Fibroblast of lung (primary cell): ENCODE measurements around the gene XRN2. TPM values are rescaled to one million over a fixed set of nuclear protein-coding genes. Genes with fewer than 3 reads are reported as not detected.

Source experiments
- DNase-seq, 2 donors: peaks; one replicate each; pipeline versions ENCODE4 v3.0.0 to v3.0.0-alpha.2; 2010; ENCODE audit warnings: low read depth in 2 of 2
- H2AFZ ChIP-seq: 2 replicates; pipeline ENCODE4 v1.5.1; 2012; ENCODE audit warnings: low read length, control low read depth, inconsistent platforms
- H3K27ac ChIP-seq: 2 replicates; pipeline ENCODE4 v1.5.1; 2011; ENCODE audit warnings: low read length, control low read depth; ENCODE audit not compliant: insufficient read depth
- H3K27me3 ChIP-seq: 2 replicates; pipeline ENCODE4 v1.5.1; 2011; ENCODE audit warnings: mild to moderate bottlenecking, low read length; ENCODE audit not compliant: control insufficient read depth, insufficient read depth
- H3K36me3 ChIP-seq: 2 replicates; pipeline ENCODE4 v1.5.1; 2011; ENCODE audit warnings: low read length; ENCODE audit not compliant: control insufficient read depth, insufficient read depth
- H3K4me1 ChIP-seq: 2 replicates; pipeline ENCODE4 v1.5.1; 2011; ENCODE audit warnings: low read length; ENCODE audit not compliant: control insufficient read depth, insufficient read depth; ENCODE audit errors: extremely low read depth
- H3K4me2 ChIP-seq: 2 replicates; pipeline ENCODE4 v1.5.1; 2011; ENCODE audit warnings: low read length, control low read depth; ENCODE audit not compliant: insufficient read depth; ENCODE audit errors: extremely low read depth
- H3K4me3 ChIP-seq, 4 experiments: fragments of 200-600 bp in 1 of 4; sonication (generic) in 1 of 4; replicated peaks in 1 of 4; 2 replicates each; pipeline ENCODE4 v1.5.1; 2011 to 2016; ENCODE audit warnings: low read length in 4 of 4, low read depth in 3 of 4, mild to moderate bottlenecking in 3 of 4, control low read depth in 2 of 4, inconsistent platforms in 1 of 4, mixed read lengths in 1 of 4; ENCODE audit not compliant: insufficient read depth in 1 of 4; ENCODE audit errors: control extremely low read depth in 1 of 4
- H3K79me2 ChIP-seq: 2 replicates; pipeline ENCODE4 v1.5.1; 2012; ENCODE audit warnings: mild to moderate bottlenecking, low read length, inconsistent platforms; ENCODE audit not compliant: control insufficient read depth, insufficient read depth
- H3K9ac ChIP-seq: 2 replicates; pipeline ENCODE4 v1.5.1; 2011; ENCODE audit warnings: mild to moderate bottlenecking, low read length, control low read depth; ENCODE audit not compliant: insufficient read depth
- H3K9me3 ChIP-seq: 2 replicates; pipeline ENCODE4 v1.5.1; 2012; ENCODE audit warnings: low read depth, low read length; ENCODE audit not compliant: control insufficient read depth, insufficient read depth
- H4K20me1 ChIP-seq: 2 replicates; pipeline ENCODE4 v1.5.1; 2011; ENCODE audit warnings: low read length; ENCODE audit not compliant: control insufficient read depth, insufficient read depth; ENCODE audit errors: extremely low read depth
- CTCF ChIP-seq, 2 donors: IDR thresholded peaks in 1 of 2; conservative IDR thresholded peaks in 1 of 2; 1 replicate in 1 of 2; 2 replicates in 1 of 2; pipeline ENCODE4 v1.5.1; 2011 to 2012; ENCODE audit warnings: low read length in 2 of 2, control low read depth in 1 of 2, inconsistent platforms in 1 of 2, low read depth in 1 of 2, mild to moderate bottlenecking in 1 of 2
- EZH2 ChIP-seq: IDR thresholded peaks from 2 replicates; pipeline ENCODE4 v1.5.1; 2012; ENCODE audit warnings: low read length, control low read depth, mild to moderate bottlenecking; ENCODE audit errors: missing control alignments
- polyA plus RNA-seq, 2 donors: library from polyadenylated mRNA; depleted of rRNA in 1 of 2; stranded (reverse) in 1 of 2; unstranded in 1 of 2; fragments of >200 nt; gene quantifications; 2 replicates each; pipeline ENCODE4 v1.2.1, GENCODE V29; 2011 to 2012; ENCODE audit warnings: missing spikeins in 1 of 2
- total RNA-seq: library from RNA; depleted of rRNA; stranded (reverse); fragments of >200 nt; gene quantifications from 2 replicates; pipeline ENCODE4 v1.2.1, GENCODE V29; 2014

The XRN2 gene
- total and polyA plus RNA-seq, 2 donors (not counting 1 experiment from before 2014, with no cell fraction given) = 99.3 to 99.6 TPM

- Histone ChIP-seq H3K27me3 (no peaks in the 10 kb centered on the region), H3K27ac (no peak overlapping the region), H2AFZ (no peak overlapping the region), H3K4me3 (no peak overlapping the region), H3K9me3 (no peaks in the 10 kb centered on the region), H4K20me1 (no peaks in the 10 kb centered on the region), H3K36me3 (peaks cover 6% of the 10 kb centered on the region), H3K79me2 (no peaks in the 10 kb centered on the region), H3K4me2 (no peak overlapping the region), H3K4me1 (peaks cover 8% of the 10 kb centered on the region), H3K9ac (no peak overlapping the region)
- TF ChIP-seq EZH2 (no peak), CTCF (conservative IDR thresholded peaks at IDR 0.05 in 1 of 2, IDR thresholded peaks at IDR 0.05 in 1 of 2; ENCODE audit: low read depth in 1 of 2, low read length in 2 of 2) (no peak)
- DNase-seq = no peak
Measured at GRCh38 chr20:21355981-21356380, 52.9 kb downstream of the XRN2 start.

GRCh38 chr20:21356386-21356785, 53.3 kb downstream of the XRN2 start:
- H3K27me3 ChIP-seq = no peaks in the 10 kb centered on the region
- DNase-seq = peak in 1 of 2 donors; percentile 44
- H2AFZ ChIP-seq = no peak overlapping the region
- no peaks in the 10 kb centered on the region for H3K79me2 ChIP-seq
- no peak overlapping the region for H3K4me3 ChIP-seq
- TF ChIP-seq EZH2 (no peak), CTCF (conservative IDR thresholded peaks at IDR 0.05 in 1 of 2, IDR thresholded peaks at IDR 0.05 in 1 of 2; ENCODE audit: low read depth in 1 of 2, low read length in 2 of 2) (no peak)
- H3K9me3 ChIP-seq = no peaks in the 10 kb centered on the region
- H4K20me1 ChIP-seq = no peaks in the 10 kb centered on the region
- H3K4me1 ChIP-seq = peaks cover 9% of the 10 kb centered on the region
- no peak overlapping the region for H3K27ac ChIP-seq
- no peak overlapping the region for H3K9ac ChIP-seq
- H3K4me2 ChIP-seq = no peak overlapping the region
- peaks cover 6% of the 10 kb centered on the region for H3K36me3 ChIP-seq

GRCh38 chr20:21357844-21358243, 54.7 kb downstream of the XRN2 start:
- Histone ChIP-seq H3K4me1 (peaks cover 8% of the 10 kb centered on the region), H3K27ac (no peak overlapping the region), H3K9ac (no peak overlapping the region), H3K4me2 (no peak overlapping the region), H3K27me3 (no peaks in the 10 kb centered on the region), H4K20me1 (no peaks in the 10 kb centered on the region), H3K9me3 (no peaks in the 10 kb centered on the region), H3K4me3 (no peak overlapping the region), H3K79me2 (no peaks in the 10 kb centered on the region), H3K36me3 (peaks cover 8% of the 10 kb centered on the region), H2AFZ (no peak overlapping the region)
- TF ChIP-seq CTCF (conservative IDR thresholded peaks at IDR 0.05 in 1 of 2, IDR thresholded peaks at IDR 0.05 in 1 of 2; ENCODE audit: low read depth in 1 of 2, low read length in 2 of 2) = no peak
- no peak for TF ChIP-seq EZH2
- no peak for DNase-seq
